ENCODE results near the gene CRNN.

CRNN gene

DNA sequence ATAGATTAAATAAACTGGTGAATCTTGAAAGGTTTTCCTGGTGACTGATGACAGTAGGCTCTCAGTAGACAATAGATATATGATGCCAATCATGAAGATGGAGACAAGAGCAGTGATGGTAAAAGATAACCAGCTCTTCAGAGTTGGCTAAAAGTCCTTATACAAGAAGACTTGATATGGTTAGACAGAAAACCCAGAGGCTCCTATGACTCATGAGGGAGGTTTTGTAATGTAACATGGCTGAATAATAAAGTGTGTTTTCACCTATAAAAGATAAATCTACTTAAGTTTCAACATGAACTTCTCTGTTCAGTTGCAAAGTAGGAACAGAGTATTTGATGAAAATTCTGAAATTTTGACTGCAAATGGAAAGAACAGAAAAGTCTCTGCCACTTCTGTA, 12.7 kb upstream of the CRNN start:
- no peak overlapping the region for H3K27ac ChIP-seq (ENCODE audit: low read depth, low read length)
- no peaks in the 10 kb centered on the region for H3K27me3 ChIP-seq (ENCODE audit: control insufficient read depth in 1 of 2, insufficient read depth in 2 of 2, low read length in 2 of 2)
- no peak overlapping the region for H3K9ac ChIP-seq (ENCODE audit: low read depth in 1 of 2, low read length in 2 of 2)
- H3K4me3 ChIP-seq (ENCODE audit: low read depth in 1 of 2, low read length in 2 of 2): no peak overlapping the region
- H3K36me3 ChIP-seq (ENCODE audit: control insufficient read depth in 1 of 2, insufficient read depth in 2 of 2, low read length in 2 of 2): no peaks in the 10 kb centered on the region
- no peaks in the 10 kb centered on the region for H3K4me1 ChIP-seq (ENCODE audit: control insufficient read depth in 1 of 2, insufficient read depth in 2 of 2, low read length in 2 of 2)
- peaks cover 0 to 10% of the 10 kb centered on the region in 2 donors for H3K9me3 ChIP-seq (ENCODE audit: control insufficient read depth in 1 of 2, low read length in 2 of 2)

DNA sequence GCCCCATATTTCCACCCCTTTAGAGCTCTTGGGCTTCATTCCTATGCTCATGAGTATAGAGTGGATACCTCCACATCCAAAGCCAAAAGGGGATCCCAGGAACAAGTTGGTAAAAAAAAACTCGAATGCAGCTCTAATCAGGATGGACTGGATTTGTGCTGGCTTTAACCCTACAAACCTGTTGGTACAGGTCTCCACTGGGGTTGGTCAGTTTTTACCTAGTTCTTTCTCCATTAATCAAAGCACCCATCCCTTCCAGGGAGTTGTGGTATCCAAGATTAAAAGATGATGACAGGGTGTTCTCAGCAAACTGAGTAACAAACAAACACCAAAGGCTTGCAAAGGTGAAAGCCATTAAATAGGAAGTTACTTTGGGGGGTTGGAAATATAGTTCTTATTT, 5.9 kb upstream of the CRNN start:
- Histone ChIP-seq H3K27ac (ENCODE audit: low read depth, low read length) (no peak overlapping the region), H3K27me3 (ENCODE audit: control insufficient read depth in 1 of 2, insufficient read depth in 2 of 2, low read length in 2 of 2) (peaks cover 0 to 3% of the 10 kb centered on the region in 2 donors), H3K9me3 (ENCODE audit: control insufficient read depth in 1 of 2, low read length in 2 of 2) (peaks cover 0 to 8% of the 10 kb centered on the region in 2 donors), H3K4me3 (ENCODE audit: low read depth in 1 of 2, low read length in 2 of 2) (no peak overlapping the region), H3K4me1 (ENCODE audit: control insufficient read depth in 1 of 2, insufficient read depth in 2 of 2, low read length in 2 of 2) (no peaks in the 10 kb centered on the region), H3K9ac (ENCODE audit: low read depth in 1 of 2, low read length in 2 of 2) (no peak overlapping the region), H3K36me3 (ENCODE audit: control insufficient read depth in 1 of 2, insufficient read depth in 2 of 2, low read length in 2 of 2) (no peaks in the 10 kb centered on the region)

DNA sequence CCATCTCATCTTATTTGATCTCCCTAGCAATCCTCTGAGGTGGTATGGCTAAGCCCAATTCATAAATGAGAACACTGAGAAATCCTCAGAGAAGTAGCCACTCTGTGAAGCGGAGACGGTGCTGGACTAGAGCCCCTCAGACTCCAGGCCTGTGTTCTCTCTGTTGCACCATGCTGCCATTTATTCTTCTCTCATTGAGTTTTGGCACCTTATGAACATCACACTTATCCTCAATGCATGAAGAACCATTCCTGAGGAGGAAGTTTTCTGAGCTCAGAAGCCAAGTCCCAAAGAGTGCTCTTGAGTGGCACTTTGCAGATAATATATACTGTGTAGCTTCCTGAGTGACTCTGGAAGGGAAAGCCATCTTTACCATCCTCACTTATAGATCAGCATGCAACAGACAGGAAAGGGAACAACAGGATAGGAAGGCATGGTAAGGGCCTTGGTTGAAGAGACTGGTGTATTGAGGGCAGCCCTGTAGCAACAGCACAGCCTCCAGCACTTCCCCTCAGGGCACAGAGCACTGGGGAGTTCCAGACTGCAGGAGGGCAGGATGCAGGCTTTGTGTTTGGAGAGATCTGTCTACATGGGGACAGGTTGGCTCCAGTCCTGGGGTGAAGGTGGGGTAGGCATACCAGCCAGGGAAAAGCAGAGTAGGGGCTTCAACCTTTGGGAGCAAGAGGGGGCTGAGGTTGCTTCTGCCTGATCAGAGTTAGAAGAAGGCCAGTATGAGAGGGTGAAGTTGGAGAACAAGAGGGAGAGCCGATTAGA, 1.6 kb upstream of the CRNN start:
- H3K9ac ChIP-seq (ENCODE audit: low read depth in 1 of 2, low read length in 2 of 2): no peak overlapping the region
- no peaks in the 10 kb centered on the region for H3K9me3 ChIP-seq (ENCODE audit: control insufficient read depth in 1 of 2, low read length in 2 of 2)
- H3K36me3 ChIP-seq (ENCODE audit: control insufficient read depth in 1 of 2, insufficient read depth in 2 of 2, low read length in 2 of 2): no peaks in the 10 kb centered on the region
- H3K27me3 ChIP-seq (ENCODE audit: control insufficient read depth in 1 of 2, insufficient read depth in 2 of 2, low read length in 2 of 2): peaks cover 0 to 3% of the 10 kb centered on the region in 2 donors
- no peak overlapping the region for H3K27ac ChIP-seq (ENCODE audit: low read depth, low read length)
- no peaks in the 10 kb centered on the region for H3K4me1 ChIP-seq (ENCODE audit: control insufficient read depth in 1 of 2, insufficient read depth in 2 of 2, low read length in 2 of 2)
- H3K4me3 ChIP-seq (ENCODE audit: low read depth in 1 of 2, low read length in 2 of 2): no peak overlapping the region

DNA sequence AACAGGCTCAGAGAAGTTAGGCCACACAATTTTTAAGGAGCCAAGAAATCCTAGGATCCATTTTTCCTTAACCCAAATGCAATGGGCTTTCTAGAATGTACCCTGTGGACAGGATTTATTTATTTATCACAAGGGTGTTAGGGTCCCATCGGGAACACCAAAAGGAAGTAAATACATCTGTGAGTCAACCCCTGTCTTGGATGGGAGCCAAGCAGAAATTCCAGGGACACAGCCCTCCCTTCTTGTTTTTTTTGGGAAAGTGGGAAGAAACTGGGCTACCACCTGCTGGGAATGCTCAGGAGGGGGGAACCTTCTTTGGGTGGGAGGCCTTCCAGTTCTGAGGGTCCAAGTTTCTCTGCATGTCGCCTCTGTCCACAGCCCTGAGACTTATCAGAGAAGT, 1.3 kb downstream of the CRNN start:
- H3K36me3 ChIP-seq (ENCODE audit: control insufficient read depth in 1 of 2, insufficient read depth in 2 of 2, low read length in 2 of 2): no peaks in the 10 kb centered on the region
- H3K4me1 ChIP-seq (ENCODE audit: control insufficient read depth in 1 of 2, insufficient read depth in 2 of 2, low read length in 2 of 2): no peaks in the 10 kb centered on the region
- no peak overlapping the region for H3K4me3 ChIP-seq (ENCODE audit: low read depth in 1 of 2, low read length in 2 of 2)
- H3K9me3 ChIP-seq (ENCODE audit: control insufficient read depth in 1 of 2, low read length in 2 of 2): no peaks in the 10 kb centered on the region
- peaks cover 0 to 3% of the 10 kb centered on the region in 2 donors for H3K27me3 ChIP-seq (ENCODE audit: control insufficient read depth in 1 of 2, insufficient read depth in 2 of 2, low read length in 2 of 2)
- no peak overlapping the region for H3K27ac ChIP-seq (ENCODE audit: low read depth, low read length)
- no peak overlapping the region for H3K9ac ChIP-seq (ENCODE audit: low read depth in 1 of 2, low read length in 2 of 2)

DNA sequence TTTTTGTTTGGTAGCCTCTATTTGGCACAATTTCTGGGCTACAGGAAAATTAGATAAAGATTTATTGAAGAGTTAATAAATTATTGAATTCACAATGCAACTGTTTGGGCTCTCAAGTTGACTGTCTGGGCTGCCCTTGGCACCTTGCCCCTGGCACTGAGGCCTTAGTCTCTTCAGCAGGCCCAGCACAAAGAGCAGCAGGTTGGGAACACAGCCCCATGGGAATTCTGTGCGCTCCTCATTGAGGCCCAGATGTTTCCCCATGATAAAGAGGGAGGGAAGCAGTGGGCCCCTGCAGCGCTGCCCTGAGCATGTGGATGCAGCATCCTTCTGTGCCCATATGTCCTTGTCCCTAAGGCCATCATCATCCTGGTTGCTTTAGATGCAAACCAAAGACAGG, 2.9 kb downstream of the CRNN start:
- no peaks in the 10 kb centered on the region for H3K36me3 ChIP-seq (ENCODE audit: control insufficient read depth in 1 of 2, insufficient read depth in 2 of 2, low read length in 2 of 2)
- H3K9ac ChIP-seq (ENCODE audit: low read depth in 1 of 2, low read length in 2 of 2): no peak overlapping the region
- no peak overlapping the region for H3K27ac ChIP-seq (ENCODE audit: low read depth, low read length)
- H3K9me3 ChIP-seq (ENCODE audit: control insufficient read depth in 1 of 2, low read length in 2 of 2): no peaks in the 10 kb centered on the region
- H3K27me3 ChIP-seq (ENCODE audit: control insufficient read depth in 1 of 2, insufficient read depth in 2 of 2, low read length in 2 of 2): peaks cover 0 to 3% of the 10 kb centered on the region in 2 donors
- no peaks in the 10 kb centered on the region for H3K4me1 ChIP-seq (ENCODE audit: control insufficient read depth in 1 of 2, insufficient read depth in 2 of 2, low read length in 2 of 2)
- no peak overlapping the region for H3K4me3 ChIP-seq (ENCODE audit: low read depth in 1 of 2, low read length in 2 of 2)

DNA sequence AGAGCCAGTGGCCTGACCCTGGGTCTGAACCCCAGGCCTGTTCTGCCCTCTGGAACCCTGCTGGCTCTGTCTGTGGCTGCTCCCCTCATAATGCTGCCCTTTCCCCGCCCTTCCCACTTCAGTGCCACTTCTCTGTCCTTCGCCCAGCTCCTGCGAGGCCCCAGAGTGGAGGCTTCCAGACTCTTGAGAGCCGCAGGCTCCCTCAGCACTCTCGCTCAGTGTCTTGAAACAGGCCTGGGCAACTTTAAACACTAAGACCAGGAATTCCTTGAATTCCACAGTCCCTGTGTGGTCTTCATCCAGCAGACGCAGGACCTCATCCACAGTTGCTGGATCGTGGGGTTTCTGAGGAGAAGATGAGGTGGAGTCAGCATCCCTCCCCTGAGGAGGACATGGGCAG, 3.5 kb downstream of the CRNN start:
- H3K36me3 ChIP-seq (ENCODE audit: control insufficient read depth in 1 of 2, insufficient read depth in 2 of 2, low read length in 2 of 2): no peaks in the 10 kb centered on the region
- no peak overlapping the region for H3K27ac ChIP-seq (ENCODE audit: low read depth, low read length)
- H3K4me3 ChIP-seq (ENCODE audit: low read depth in 1 of 2, low read length in 2 of 2): no peak overlapping the region
- H3K9ac ChIP-seq (ENCODE audit: low read depth in 1 of 2, low read length in 2 of 2): no peak overlapping the region
- no peaks in the 10 kb centered on the region for H3K27me3 ChIP-seq (ENCODE audit: control insufficient read depth in 1 of 2, insufficient read depth in 2 of 2, low read length in 2 of 2)
- no peaks in the 10 kb centered on the region for H3K9me3 ChIP-seq (ENCODE audit: control insufficient read depth in 1 of 2, low read length in 2 of 2)
- no peaks in the 10 kb centered on the region for H3K4me1 ChIP-seq (ENCODE audit: control insufficient read depth in 1 of 2, insufficient read depth in 2 of 2, low read length in 2 of 2)

DNA sequence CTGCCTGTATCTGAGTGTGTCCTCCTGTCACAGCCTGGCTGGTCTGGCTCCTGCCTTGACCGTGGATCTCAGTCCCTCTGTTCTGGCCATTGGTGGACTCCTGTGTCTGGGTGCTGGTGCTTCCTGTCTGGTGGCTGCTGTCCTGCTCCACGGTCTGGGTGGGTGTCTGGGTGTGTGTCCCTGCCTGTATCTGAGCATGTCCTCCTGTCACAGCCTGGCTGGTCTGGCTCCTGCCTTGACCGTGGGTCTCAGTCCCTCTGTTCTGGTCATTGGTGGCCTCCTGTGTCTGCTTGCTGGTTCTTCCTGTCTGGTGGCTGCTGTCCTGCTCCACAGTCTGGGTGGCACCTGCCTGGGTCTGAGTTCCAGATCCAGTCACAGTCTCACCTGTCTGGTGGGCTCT, 4.0 kb downstream of the CRNN start:
- Histone ChIP-seq H3K4me3 (ENCODE audit: low read depth in 1 of 2, low read length in 2 of 2) (no peak overlapping the region), H3K9me3 (ENCODE audit: control insufficient read depth in 1 of 2, low read length in 2 of 2) (no peaks in the 10 kb centered on the region), H3K36me3 (ENCODE audit: control insufficient read depth in 1 of 2, insufficient read depth in 2 of 2, low read length in 2 of 2) (no peaks in the 10 kb centered on the region), H3K4me1 (ENCODE audit: control insufficient read depth in 1 of 2, insufficient read depth in 2 of 2, low read length in 2 of 2) (no peaks in the 10 kb centered on the region), H3K27me3 (ENCODE audit: control insufficient read depth in 1 of 2, insufficient read depth in 2 of 2, low read length in 2 of 2) (no peaks in the 10 kb centered on the region), H3K27ac (ENCODE audit: low read depth, low read length) (no peak overlapping the region), H3K9ac (ENCODE audit: low read depth in 1 of 2, low read length in 2 of 2) (no peak overlapping the region)

DNA sequence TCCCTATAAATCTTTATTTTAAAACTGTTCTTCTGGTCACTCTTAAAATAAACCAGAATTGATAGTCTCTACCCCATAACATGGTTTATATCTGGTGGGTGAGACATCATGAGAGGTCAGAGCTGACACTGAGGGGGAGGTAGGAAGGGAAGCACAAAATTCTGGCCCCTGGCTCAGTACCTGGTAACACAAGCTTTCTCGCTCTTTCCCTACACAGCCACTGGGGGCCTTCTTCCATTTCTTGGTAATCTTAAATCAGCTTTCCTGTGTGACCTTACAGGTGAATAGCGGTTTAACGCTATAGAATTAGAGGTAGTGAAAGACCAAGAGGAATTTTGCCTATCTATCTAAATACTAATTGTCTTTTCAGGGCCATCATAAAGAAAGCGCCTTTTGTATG, 5.4 kb downstream of the CRNN start:
- Histone ChIP-seq H3K9ac (ENCODE audit: low read depth in 1 of 2, low read length in 2 of 2) (no peak overlapping the region), H3K36me3 (ENCODE audit: control insufficient read depth in 1 of 2, insufficient read depth in 2 of 2, low read length in 2 of 2) (no peaks in the 10 kb centered on the region), H3K4me3 (ENCODE audit: low read depth in 1 of 2, low read length in 2 of 2) (no peak overlapping the region), H3K27me3 (ENCODE audit: control insufficient read depth in 1 of 2, insufficient read depth in 2 of 2, low read length in 2 of 2) (no peaks in the 10 kb centered on the region), H3K27ac (ENCODE audit: low read depth, low read length) (no peak overlapping the region), H3K4me1 (ENCODE audit: control insufficient read depth in 1 of 2, insufficient read depth in 2 of 2, low read length in 2 of 2) (no peaks in the 10 kb centered on the region), H3K9me3 (ENCODE audit: control insufficient read depth in 1 of 2, low read length in 2 of 2) (no peaks in the 10 kb centered on the region)

DNA sequence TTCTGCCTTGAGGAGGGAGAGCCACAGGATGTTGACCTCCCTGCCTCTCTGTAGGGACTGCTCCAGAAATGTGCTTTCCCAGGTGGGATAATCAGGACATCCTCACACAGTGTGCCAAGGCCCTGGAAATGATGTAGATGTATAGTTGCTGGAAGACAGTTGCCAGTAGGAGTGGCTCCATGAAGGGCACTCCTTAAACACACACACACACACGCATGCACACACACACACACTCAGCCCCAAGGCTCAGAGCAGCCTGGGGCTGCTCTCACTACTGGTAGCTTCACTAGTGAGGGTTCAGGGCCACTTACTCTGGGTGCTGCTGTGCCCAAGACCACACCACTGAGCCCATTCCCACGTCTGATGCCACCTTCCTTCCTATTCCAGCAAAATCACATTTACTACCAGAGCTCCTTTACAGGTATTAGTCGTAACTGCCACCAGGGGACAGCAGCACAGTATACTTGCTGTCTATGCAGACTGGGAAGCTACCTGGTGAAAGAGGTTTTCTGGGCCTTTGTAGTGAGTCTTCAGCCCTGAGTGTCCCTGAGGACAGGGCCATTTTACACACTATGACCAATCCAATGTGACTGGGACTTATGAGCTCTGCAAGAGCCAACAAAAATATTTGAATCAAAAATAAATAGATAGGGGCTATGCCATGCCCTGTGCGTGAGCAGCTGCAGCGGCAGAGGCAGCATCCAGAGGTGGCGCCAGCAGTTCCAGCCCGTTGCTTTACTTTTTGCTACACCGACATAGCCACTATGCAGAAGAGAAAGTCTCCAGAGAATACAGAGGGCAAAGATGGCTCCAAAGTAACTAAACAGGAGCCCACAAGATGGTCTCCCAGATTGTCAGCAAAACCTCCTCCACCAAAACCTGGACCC, 15.0 kb downstream of the CRNN start:
- Histone ChIP-seq H3K27ac (ENCODE audit: low read depth, low read length) (no peak overlapping the region), H3K36me3 (ENCODE audit: control insufficient read depth in 1 of 2, insufficient read depth in 2 of 2, low read length in 2 of 2) (no peaks in the 10 kb centered on the region), H3K4me3 (ENCODE audit: low read depth in 1 of 2, low read length in 2 of 2) (no peak overlapping the region), H3K27me3 (ENCODE audit: control insufficient read depth in 1 of 2, insufficient read depth in 2 of 2, low read length in 2 of 2) (no peaks in the 10 kb centered on the region), H3K9ac (ENCODE audit: low read depth in 1 of 2, low read length in 2 of 2) (no peak overlapping the region), H3K9me3 (ENCODE audit: control insufficient read depth in 1 of 2, low read length in 2 of 2) (no peaks in the 10 kb centered on the region), H3K4me1 (ENCODE audit: control insufficient read depth in 1 of 2, insufficient read depth in 2 of 2, low read length in 2 of 2) (no peaks in the 10 kb centered on the region)

DNA sequence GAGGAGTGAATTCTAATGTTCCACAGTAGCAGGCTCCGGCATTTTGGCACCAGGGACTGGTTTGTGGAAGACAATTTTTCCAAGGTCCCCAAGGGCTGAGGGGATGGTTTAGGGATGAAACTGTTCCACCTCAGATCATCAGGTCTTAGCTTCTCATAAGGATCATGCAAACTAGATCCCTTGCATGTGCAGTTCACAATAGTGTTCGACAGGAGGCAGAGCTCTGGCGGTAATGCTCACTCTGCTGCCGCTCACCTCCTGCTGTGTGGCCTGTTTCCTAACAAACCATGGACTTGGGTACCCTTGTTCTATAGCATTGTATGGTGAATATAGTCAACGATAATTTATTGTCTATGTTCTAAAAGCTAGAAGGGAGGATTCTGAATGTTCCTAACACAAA, 16.6 kb downstream of the CRNN start:
- Histone ChIP-seq H3K27me3 (ENCODE audit: control insufficient read depth in 1 of 2, insufficient read depth in 2 of 2, low read length in 2 of 2) (no peaks in the 10 kb centered on the region), H3K36me3 (ENCODE audit: control insufficient read depth in 1 of 2, insufficient read depth in 2 of 2, low read length in 2 of 2) (no peaks in the 10 kb centered on the region), H3K27ac (ENCODE audit: low read depth, low read length) (no peak overlapping the region), H3K9ac (ENCODE audit: low read depth in 1 of 2, low read length in 2 of 2) (no peak overlapping the region), H3K4me3 (ENCODE audit: low read depth in 1 of 2, low read length in 2 of 2) (no peak overlapping the region), H3K4me1 (ENCODE audit: control insufficient read depth in 1 of 2, insufficient read depth in 2 of 2, low read length in 2 of 2) (no peaks in the 10 kb centered on the region), H3K9me3 (ENCODE audit: control insufficient read depth in 1 of 2, low read length in 2 of 2) (no peaks in the 10 kb centered on the region)

All from duodenal mucosa (tissue), 2 donors.